GM12878 (cell line): ENCODE data around the gene B3GALT6. TPM values are rescaled to one million over a fixed set of nuclear protein-coding genes. Genes with fewer than 3 reads are reported as not detected.

Experiments used
- ATAC-seq: fragments of 200-7000 bp; cut with Tn5 transposase; 3 replicates; pipeline ENCODE4 v1.9.1; 2020; ENCODE audit warnings: mild to moderate bottlenecking, moderate library complexity
- BruUV-seq: library from RNA; stranded (reverse); fragments of 400-500 nt; replicated peaks from 2 replicates; lab custom pipeline; 2021; lab: Mats Ljungman, UMichigan
- CTCF ChIA-PET: fragments of 300-600 bp; sonication (Branson Sonifier 250); formaldehyde crosslinking; extraction: SDS; loops from one replicate; lab custom pipeline; 2021; ENCODE audit warnings: inconsistent platforms; lab: Yijun Ruan, JAX
- POLR2A ChIA-PET: fragments of 350-600 bp; formaldehyde crosslinking; extraction: SDS; loops from one replicate; lab custom pipeline; 2021; ENCODE audit warnings: inconsistent platforms; lab: Charles Lee
- RAD21 ChIA-PET: fragments of 300-600 bp; sonication (Branson Sonifier 250); formaldehyde crosslinking; loops from one replicate; lab custom pipeline; 2023; ENCODE audit warnings: antibody characterized with exemption; ENCODE audit not compliant: unreplicated experiment; lab: Charles Lee
- SMC1A ChIA-PET: fragments of 300-600 bp; sonication (Branson Sonifier 250); formaldehyde crosslinking; loops from one replicate; lab custom pipeline; 2023; ENCODE audit not compliant: unreplicated experiment, uncharacterized antibody; lab: Charles Lee
- DNase-seq: peaks from one replicate; pipeline ENCODE4 v3.0.0-alpha.2; 2011; ENCODE audit warnings: low read depth, low spot score
- FAIRE-seq: peaks from 3 replicates; lab custom pipeline; 2011; peaks lifted over from hg19 to GRCh38; lab: Jason Lieb, UNC
- H2AFZ ChIP-seq: 2 replicates; pipeline ENCODE4 v1.6.0; 2011; ENCODE audit warnings: low read depth, low read length, control low read depth; ENCODE audit not compliant: control insufficient read depth
- H3K27ac ChIP-seq: 2 replicates; pipeline ENCODE4 v1.5.1; 2011; ENCODE audit warnings: control low read depth; ENCODE audit not compliant: control insufficient read depth, insufficient read depth
- H3K27me3 ChIP-seq, 2 experiments: replicated peaks in 1 of 2; 2 replicates each; pipeline versions ENCODE4 v1.6.0 to v1.6.1; 2011; ENCODE audit warnings: low read length in 1 of 2; ENCODE audit not compliant: control insufficient read depth in 2 of 2, insufficient read depth in 2 of 2
- H3K36me3 ChIP-seq, 2 experiments: 2 replicates each; pipeline ENCODE4 v1.5.1; 2011; ENCODE audit warnings: low read length in 1 of 2; ENCODE audit not compliant: control insufficient read depth in 2 of 2, insufficient read depth in 2 of 2
- H3K4me1 ChIP-seq: 2 replicates; pipeline ENCODE4 v1.6.1; 2011; ENCODE audit warnings: mild to moderate bottlenecking, low read length, moderate library complexity, mixed read lengths; ENCODE audit not compliant: control insufficient read depth, insufficient read depth
- H3K4me2 ChIP-seq: 2 replicates; pipeline ENCODE4 v1.6.0; 2011; ENCODE audit warnings: control low read depth; ENCODE audit not compliant: control insufficient read depth, insufficient read depth
- H3K4me3 ChIP-seq: fragments of 200-600 bp; sonication (generic); 2 replicates; pipeline ENCODE4 v1.5.1; 2016
- H3K79me2 ChIP-seq: 2 replicates; pipeline ENCODE4 v1.6.0; 2011; ENCODE audit warnings: low read length; ENCODE audit not compliant: control insufficient read depth, insufficient read depth
- H3K9ac ChIP-seq: 2 replicates; pipeline ENCODE4 v1.8.0; 2011; ENCODE audit warnings: low read length, control low read depth, mixed read lengths; ENCODE audit not compliant: control insufficient read depth, insufficient read depth
- H3K9me3 ChIP-seq: replicated peaks from 3 replicates; pipeline ENCODE4 v1.5.1; 2011; ENCODE audit warnings: mild to moderate bottlenecking, low read length; ENCODE audit not compliant: control insufficient read depth, insufficient read depth
- H4K20me1 ChIP-seq: 2 replicates; pipeline ENCODE4 v1.6.0; 2011; ENCODE audit not compliant: control insufficient read depth, insufficient read depth
- BMI1 ChIP-seq: fragments of 450-650 bp; IDR thresholded peaks from 2 replicates; pipeline ENCODE4 v1.6.1; 2016; ENCODE audit warnings: mild to moderate bottlenecking, moderate library complexity, borderline replicate concordance
- STAT1 ChIP-seq: fragments of 450-650 bp; conservative IDR thresholded peaks from 2 replicates; pipeline ENCODE4 v1.6.1; 2014; ENCODE audit warnings: antibody characterized with exemption, mild to moderate bottlenecking
- WGBS: methylation state at CpG from one replicate; pipeline ENCODE4 v1.1.6; 2016; ENCODE audit warnings: low lambda C conversion rate; ENCODE audit not compliant: insufficient replicate concordance, insufficient coverage; ENCODE audit errors: missing lambda C conversion rate; 5-methylcytosine and 5-hydroxymethylcytosine counted together
- in situ Hi-C: fragments of 300-500 bp; cut with MboI; formaldehyde crosslinking; loops from 9 replicates; pipeline ENCODE4 v1.14.3; 2018; ENCODE audit warnings: mixed read lengths
- intact Hi-C: fragments of 100-400 bp; cut with micrococcal nuclease; formaldehyde crosslinking; loops from one replicate; pipeline ENCODE4 v1.14.2; 2022; ENCODE audit not compliant: unreplicated experiment
- polyA plus RNA-seq, 11 experiments: library from polyadenylated mRNA; depleted of rRNA in 4 of 11; unstranded in 6 of 11; stranded (reverse) in 5 of 11; fragments of >200 nt; fragmentation: Nextera tagmentation in 4 of 11; fragmentation: Illumina TruSeq in 1 of 11; extraction: Ambion mirVana in 4 of 11; extraction: Trizol in 1 of 11; gene quantifications; 1 replicate in 1 of 11; 2 replicates in 10 of 11; pipeline versions ENCODE4 v1.2.1 to v1.2.3, GENCODE V29; 2011 to 2016; ENCODE audit warnings: inconsistent platforms in 2 of 11, missing spikeins in 2 of 11, low read depth in 1 of 11
- total RNA-seq, 4 experiments: library from RNA; depleted of rRNA in 3 of 4; stranded (reverse); fragments of >200 nt in 3 of 4; fragmentation: Illumina TruSeq in 1 of 4; extraction: Trizol in 1 of 4; gene quantifications; 2 replicates each; pipeline versions ENCODE4 v1.2.1 to v1.2.3, GENCODE V29; 2013 to 2021
- TF ChIP-seq, protein P1 (sequence below): fragments of 450-650 bp; conservative IDR thresholded peaks from 2 replicates; pipeline ENCODE4 v1.6.1; 2017; ENCODE audit warnings: mild to moderate bottlenecking, moderate library complexity

Gene B3GALT6
- total and polyA plus RNA-seq, 10 of the 15 experiments (the other 5 are each of a cell fraction or from before 2014, with no cell fraction given): 0.53 to 20.8 (median 4.5) TPM

GRCh38 chr1:1236176-1236763 lies 4.2 kb downstream of the B3GALT6 start:
- Histone ChIP-seq H3K79me2 (peaks cover 13% of the 10 kb centered on the region), H4K20me1 (no peaks in the 10 kb centered on the region), H3K27ac (no peak overlapping the region), H3K36me3 (no peaks in the 10 kb centered on the region), H2AFZ (no peak overlapping the region), H3K27me3 (no peaks in the 10 kb centered on the region), H3K4me1 (no peaks in the 10 kb centered on the region), H3K9me3 (no peaks in the 10 kb centered on the region; the same call in 2 of the 3 replicates), H3K4me2 (no peak overlapping the region), H3K4me3 (no peak overlapping the region), H3K9ac (no peak overlapping the region)
- TF ChIP-seq STAT1: no peak
- TF ChIP-seq BMI1: no peak
- TF ChIP-seq, protein P1, sequence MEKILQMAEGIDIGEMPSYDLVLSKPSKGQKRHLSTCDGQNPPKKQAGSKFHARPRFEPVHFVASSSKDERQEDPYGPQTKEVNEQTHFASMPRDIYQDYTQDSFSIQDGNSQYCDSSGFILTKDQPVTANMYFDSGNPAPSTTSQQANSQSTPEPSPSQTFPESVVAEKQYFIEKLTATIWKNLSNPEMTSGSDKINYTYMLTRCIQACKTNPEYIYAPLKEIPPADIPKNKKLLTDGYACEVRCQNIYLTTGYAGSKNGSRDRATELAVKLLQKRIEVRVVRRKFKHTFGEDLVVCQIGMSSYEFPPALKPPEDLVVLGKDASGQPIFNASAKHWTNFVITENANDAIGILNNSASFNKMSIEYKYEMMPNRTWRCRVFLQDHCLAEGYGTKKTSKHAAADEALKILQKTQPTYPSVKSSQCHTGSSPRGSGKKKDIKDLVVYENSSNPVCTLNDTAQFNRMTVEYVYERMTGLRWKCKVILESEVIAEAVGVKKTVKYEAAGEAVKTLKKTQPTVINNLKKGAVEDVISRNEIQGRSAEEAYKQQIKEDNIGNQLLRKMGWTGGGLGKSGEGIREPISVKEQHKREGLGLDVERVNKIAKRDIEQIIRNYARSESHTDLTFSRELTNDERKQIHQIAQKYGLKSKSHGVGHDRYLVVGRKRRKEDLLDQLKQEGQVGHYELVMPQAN: no peak
- ChIA-PET RAD21 (no interaction called here), SMC1A (no interaction called here), CTCF (no interaction called here), POLR2A (no interaction called here)
- FAIRE-seq (no peak), ATAC-seq (no peak), DNase-seq (no peak)
- in situ Hi-C loops: no loop called here
- 73% methylated on average over 22 of the region's 22 CpGs for WGBS
- intact Hi-C loops: no loop called here
- BruUV-seq: no TSS peak
